ENCODE data around the gene CMTM7. TPM values are rescaled to one million over a fixed set of nuclear protein-coding genes. Genes with fewer than 3 reads are reported as not detected.

CMTM7 gene
- total RNA-seq, 1 experiment from 2014 or later, result 62.6 TPM

- Histone ChIP-seq H3K9me3 (ENCODE audit: control insufficient read depth in 1 of 2, insufficient read depth in 1 of 2, low read depth in 1 of 2, low read length in 2 of 2) (no peaks in the 10 kb centered on the region), H2AFZ (ENCODE audit: low read depth, low read length, poor library complexity, severe bottlenecking) (no peak overlapping the region), H3K79me2 (ENCODE audit: insufficient read depth, low read length) (peaks cover 6% of the 10 kb centered on the region; the same call in 1 of the 2 replicates), H3K27ac (ENCODE audit: low read depth, low read length) (no peak overlapping the region), H3K36me3 (ENCODE audit: control insufficient read depth in 1 of 2, insufficient read depth in 2 of 2, low read length in 2 of 2) (0 out of 4 replicates have a peak, but pooled peaks cover 0 to 2% of the 10 kb centered on the region in 2 experiments), H3K4me3 (replicated peaks in 1 of 2; ENCODE audit: low read depth in 1 of 2, low read length in 2 of 2) (no peak overlapping the region), H3K4me2 (ENCODE audit: low read length) (no peak overlapping the region), H3K9me2 (ENCODE audit: insufficient read depth) (no peaks in the 10 kb centered on the region), H4K20me1 (ENCODE audit: insufficient read depth) (no peaks in the 10 kb centered on the region), H3K27me3 (ENCODE audit: insufficient read depth, low read length) (no peaks in the 10 kb centered on the region), H3K9ac (ENCODE audit: low read length) (no peak overlapping the region), H3K4me1 (ENCODE audit: control insufficient read depth in 1 of 2, insufficient read depth in 2 of 2, low read length in 2 of 2) (peaks cover 4% of the 10 kb centered on the region in 2 experiments; a peak in 1 of 4 replicates)
- intact Hi-C loops (cut with micrococcal nuclease), result no loop called here
- BruUV-seq (replicated peaks), result no TSS peak
- no peak for ATAC-seq
- ChIA-PET CTCF (no interaction called here), RAD21 (ENCODE audit: low non-redundant PET in 1 of 2, low total read pairs in 2 of 2, uncharacterized antibody in 2 of 2, unreplicated experiment in 2 of 2) (no interaction called here), POLR2A (no interaction called here)
- DNase-seq (ENCODE audit: low read depth, low spot score), result no peak
- TF ChIP-seq POLR2A (IDR thresholded peaks at IDR 0.05; ENCODE audit: borderline replicate concordance, extremely low read depth, insufficient read depth, insufficient read length), result no peak
- no peak for TF ChIP-seq ZFX (IDR thresholded peaks at IDR 0.05)
- TF ChIP-seq YY1 (IDR thresholded peaks at IDR 0.05; ENCODE audit: extremely low read depth, insufficient replicate concordance, low read depth, low read length), result no peak
- TF ChIP-seq ZBTB33 (IDR thresholded peaks at IDR 0.05; ENCODE audit: extremely low read depth, insufficient replicate concordance, low read length), result no peak
- no peak for TF ChIP-seq CEBPB (IDR thresholded peaks at IDR 0.05; ENCODE audit: low read depth)
- no peak for TF ChIP-seq EGR1 (IDR thresholded peaks at IDR 0.05; ENCODE audit: low read depth)
- TF ChIP-seq REST (IDR thresholded peaks at IDR 0.05; ENCODE audit: low read depth), result no peak
- no peak for TF ChIP-seq RAD21 (IDR thresholded peaks at IDR 0.05; ENCODE audit: low read depth)
- no peak for TF ChIP-seq EZH2phosphoT487 (IDR thresholded peaks at IDR 0.05; ENCODE audit: borderline replicate concordance)
- TF ChIP-seq POLR2AphosphoS5 (IDR thresholded peaks at IDR 0.05; ENCODE audit: low read depth, low read length), result no peak
- TF ChIP-seq JUND (IDR thresholded peaks at IDR 0.05), result no peak
- TF ChIP-seq MAX (IDR thresholded peaks at IDR 0.05), result no peak
- TF ChIP-seq SP1 (IDR thresholded peaks at IDR 0.05; ENCODE audit: low read depth), result no peak
- no peak for TF ChIP-seq CTCF (IDR thresholded peaks at IDR 0.05 in 2 of 3, conservative IDR thresholded peaks at IDR 0.05 in 1 of 3; ENCODE audit: borderline replicate concordance in 1 of 3, insufficient read depth in 1 of 3, low read depth in 2 of 3, low read length in 2 of 3)
- TF ChIP-seq SRF (IDR thresholded peaks at IDR 0.05; ENCODE audit: low read depth), result no peak
- TF ChIP-seq SIN3A (IDR thresholded peaks at IDR 0.05; ENCODE audit: low read depth), result no peak
These were observed 103.4 kb downstream of the CMTM7 start for GRCh38 chr3:32495085-32495484.

Measured in HCT116 (cell line).